ENCODE results near the gene IL1R2. TPM values are rescaled to one million over a fixed set of nuclear protein-coding genes. Genes with fewer than 3 reads are reported as not detected.

Gene IL1R2
- total RNA-seq, 4 donors from 2014 or later, result 2.7 to 6.1 (median 3.6) TPM

GRCh38 chr2:102050854-102051391, 59.2 kb downstream of the IL1R2 start:
- peaks cover 12 to 58% of the 10 kb centered on the region in 2 donors for H3K4me1 ChIP-seq

GRCh38 chr2:102051692-102052277, 60.0 kb downstream of the IL1R2 start:
- 65 to 78% methylated on average over 7 of the region's 7 CpGs for WGBS, 2 donors
- intact Hi-C loops (cut with DNase I), result no loop called here

More at GRCh38 chr2:102050854-102051391, 59.2 kb downstream of the IL1R2 start:
- Histone ChIP-seq H3K9me3 (no peaks in the 10 kb centered on the region), H3K27ac (peak overlapping the region; percentile 55 to 82 (median 69)), H3K27me3 (no peaks in the 10 kb centered on the region), H3K36me3 (no peaks in the 10 kb centered on the region), H3K4me3 (replicated peaks in 1 of 3) (no peak overlapping the region)
- DNase-seq, result peak; percentile 91 to 92
- WGBS, 2 donors, result 12 to 23% methylated on average over 7 of the region's 7 CpGs
- intact Hi-C loops (cut with DNase I), result no loop called here
- TF ChIP-seq POLR2A (IDR thresholded peaks at IDR 0.05) (no peak), CTCF (IDR thresholded peaks at IDR 0.05) (no peak)

DNA sequence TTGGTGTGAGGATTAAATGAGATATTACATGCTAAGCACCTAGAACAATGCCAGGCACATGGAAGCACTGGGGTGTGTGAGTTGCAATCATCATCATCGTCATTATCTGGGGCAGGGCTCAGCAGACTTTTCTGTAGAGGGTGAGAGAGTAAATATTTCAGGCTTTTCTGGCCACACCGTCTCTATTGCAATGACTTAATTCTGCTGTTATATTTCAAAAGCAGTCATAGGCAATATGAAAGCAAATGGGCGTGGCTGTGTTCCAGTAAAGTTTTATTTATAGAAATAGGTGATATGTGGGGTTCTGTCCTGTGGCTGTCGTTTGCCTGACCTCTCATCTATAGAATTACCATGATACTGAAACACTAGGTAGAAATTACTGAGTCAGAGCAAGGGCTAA, 60.6 kb downstream of the IL1R2 start:
- H3K27ac ChIP-seq, result peak overlapping the region in 2 of 3 donors; percentile 1 to 82
- H3K4me3 ChIP-seq (replicated peaks in 1 of 3), result no peak overlapping the region
- DNase-seq, result no peak
- H3K36me3 ChIP-seq, result no peaks in the 10 kb centered on the region
- no peak for TF ChIP-seq CTCF (IDR thresholded peaks at IDR 0.05)
- no peak for TF ChIP-seq POLR2A (IDR thresholded peaks at IDR 0.05)
- no peaks in the 10 kb centered on the region for H3K9me3 ChIP-seq
- 80 to 82% methylated on average over 4 of the region's 4 CpGs for WGBS, 2 donors
- intact Hi-C loops (cut with DNase I), result no loop called here
- H3K27me3 ChIP-seq, result no peaks in the 10 kb centered on the region
- peaks cover 12 to 60% of the 10 kb centered on the region in 2 donors for H3K4me1 ChIP-seq

More at GRCh38 chr2:102051692-102052277, 60.0 kb downstream of the IL1R2 start:
- H3K4me3 ChIP-seq (replicated peaks in 1 of 3), result no peak overlapping the region
- H3K36me3 ChIP-seq, result no peaks in the 10 kb centered on the region
- peak overlapping the region; percentile 55 to 82 (median 69) for H3K27ac ChIP-seq
- TF ChIP-seq CTCF (IDR thresholded peaks at IDR 0.05) (no peak), POLR2A (IDR thresholded peaks at IDR 0.05) (no peak)
- H3K4me1 ChIP-seq, result peaks cover 12 to 60% of the 10 kb centered on the region in 2 donors
- H3K9me3 ChIP-seq, result no peaks in the 10 kb centered on the region
- no peak for DNase-seq
- H3K27me3 ChIP-seq, result no peaks in the 10 kb centered on the region

DNA sequence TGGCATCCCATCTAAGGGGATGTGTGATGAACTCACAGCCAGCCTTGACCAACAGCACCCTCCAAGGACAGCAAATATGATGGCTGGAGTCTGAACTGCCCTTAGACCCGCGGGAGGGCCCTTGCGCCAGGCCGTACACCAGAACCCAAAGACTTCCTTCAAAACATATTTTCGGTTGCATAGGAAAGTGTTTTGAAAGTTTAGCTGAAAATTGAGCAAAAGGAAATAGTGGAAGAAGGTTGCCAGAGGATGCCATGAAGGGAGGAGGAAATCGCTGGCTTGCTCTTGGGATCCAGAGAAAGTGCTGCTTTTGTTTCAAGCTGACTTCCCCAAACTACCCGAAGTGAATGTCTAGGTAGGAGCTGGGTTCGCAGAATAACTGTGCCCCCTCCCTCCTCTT, 61.3 kb downstream of the IL1R2 start:
- no peaks in the 10 kb centered on the region for H3K36me3 ChIP-seq
- H3K9me3 ChIP-seq, result no peaks in the 10 kb centered on the region
- 82 to 90% methylated on average over 8 of the region's 8 CpGs for WGBS, 2 donors
- no peaks in the 10 kb centered on the region for H3K27me3 ChIP-seq
- TF ChIP-seq POLR2A (IDR thresholded peaks at IDR 0.05) (no peak), CTCF (IDR thresholded peaks at IDR 0.05) (no peak)
- H3K27ac ChIP-seq, result peak overlapping the region in 2 of 3 donors; percentile 1 to 47
- H3K4me3 ChIP-seq (replicated peaks in 1 of 3), result no peak overlapping the region
- no peak for DNase-seq
- intact Hi-C loops (cut with DNase I), result no loop called here
- peaks cover 12 to 63% of the 10 kb centered on the region in 2 donors for H3K4me1 ChIP-seq

DNA sequence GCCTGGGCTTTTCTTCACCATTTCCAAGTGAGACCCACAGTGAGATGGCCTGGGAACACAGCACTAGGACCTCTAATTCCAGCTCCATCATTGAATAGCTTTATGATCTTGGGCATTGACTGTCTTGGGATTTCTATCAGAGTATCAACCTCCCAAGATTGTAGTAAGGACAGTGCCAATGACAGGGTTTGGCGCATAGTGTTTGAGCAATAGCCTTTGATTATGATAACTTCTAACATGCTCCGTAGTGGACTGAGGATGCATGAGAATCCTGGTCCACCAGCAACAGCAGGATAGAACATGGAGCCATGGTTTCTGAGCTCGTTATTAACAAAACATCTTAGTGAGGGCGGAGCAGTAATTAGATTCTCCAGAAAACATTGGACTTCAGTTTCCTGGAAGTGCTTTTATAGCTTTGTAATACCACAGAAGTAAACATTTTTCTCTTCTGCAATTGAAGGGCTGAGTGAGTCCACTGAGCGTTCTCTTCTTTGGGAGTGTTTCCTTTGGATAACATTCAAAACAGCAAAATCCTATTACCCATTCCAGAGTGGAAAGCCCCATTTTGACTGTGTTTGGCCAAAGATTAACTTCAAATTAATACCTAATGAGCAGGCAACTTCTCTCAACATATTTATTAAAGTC, 63.7 kb downstream of the IL1R2 start:
- no peaks in the 10 kb centered on the region for H3K9me3 ChIP-seq
- peak overlapping the region in 2 of 3 donors; percentile 40 to 56 for H3K27ac ChIP-seq
- whole genome bisulfite sequencing, 2 donors, result 75 to 84% methylated on average over 5 of the region's 5 CpGs
- intact Hi-C loops (cut with DNase I), result no loop called here
- no peaks in the 10 kb centered on the region for H3K27me3 ChIP-seq
- H3K4me1 ChIP-seq, result peaks cover 5 to 54% of the 10 kb centered on the region in 2 donors
- no peak for TF ChIP-seq POLR2A (IDR thresholded peaks at IDR 0.05)
- no peak for TF ChIP-seq CTCF (IDR thresholded peaks at IDR 0.05)
- no peaks in the 10 kb centered on the region for H3K36me3 ChIP-seq
- no peak for DNase-seq
- H3K4me3 ChIP-seq (replicated peaks in 1 of 3), result no peak overlapping the region
